ENCODE measurements around the gene ABCA1.

DNA sequence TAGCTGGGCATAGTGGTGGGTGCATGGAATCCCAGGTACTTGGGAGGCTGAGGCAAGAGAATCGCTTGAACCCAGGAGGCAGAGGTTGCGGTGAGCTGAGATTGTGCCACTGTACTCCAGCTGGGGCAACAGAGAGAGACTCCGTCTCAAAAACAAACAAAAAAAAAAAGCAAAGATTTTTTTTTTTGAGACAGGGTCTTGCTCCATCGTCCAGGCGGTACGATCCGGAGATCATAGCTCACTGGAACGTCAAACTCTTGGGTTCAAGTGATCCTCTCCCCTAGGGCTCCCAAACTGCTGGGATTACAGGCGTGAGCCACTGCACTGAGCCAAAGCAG is 37.6 kb downstream of the ABCA1 start:
- TF ChIP-seq, protein P1, sequence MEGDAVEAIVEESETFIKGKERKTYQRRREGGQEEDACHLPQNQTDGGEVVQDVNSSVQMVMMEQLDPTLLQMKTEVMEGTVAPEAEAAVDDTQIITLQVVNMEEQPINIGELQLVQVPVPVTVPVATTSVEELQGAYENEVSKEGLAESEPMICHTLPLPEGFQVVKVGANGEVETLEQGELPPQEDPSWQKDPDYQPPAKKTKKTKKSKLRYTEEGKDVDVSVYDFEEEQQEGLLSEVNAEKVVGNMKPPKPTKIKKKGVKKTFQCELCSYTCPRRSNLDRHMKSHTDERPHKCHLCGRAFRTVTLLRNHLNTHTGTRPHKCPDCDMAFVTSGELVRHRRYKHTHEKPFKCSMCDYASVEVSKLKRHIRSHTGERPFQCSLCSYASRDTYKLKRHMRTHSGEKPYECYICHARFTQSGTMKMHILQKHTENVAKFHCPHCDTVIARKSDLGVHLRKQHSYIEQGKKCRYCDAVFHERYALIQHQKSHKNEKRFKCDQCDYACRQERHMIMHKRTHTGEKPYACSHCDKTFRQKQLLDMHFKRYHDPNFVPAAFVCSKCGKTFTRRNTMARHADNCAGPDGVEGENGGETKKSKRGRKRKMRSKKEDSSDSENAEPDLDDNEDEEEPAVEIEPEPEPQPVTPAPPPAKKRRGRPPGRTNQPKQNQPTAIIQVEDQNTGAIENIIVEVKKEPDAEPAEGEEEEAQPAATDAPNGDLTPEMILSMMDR (conservative IDR thresholded peaks at IDR 0.05 in 1 of 2, IDR thresholded peaks at IDR 0.05 in 1 of 2; ENCODE audit: low read depth in 1 of 2, low read length in 2 of 2): no peak
- no peak for TF ChIP-seq EZH2 (IDR thresholded peaks at IDR 0.05; ENCODE audit: low read length, missing control alignments)

All from fibroblast of lung (primary cell).